Liver (tissue), 9 donors: ENCODE data around the gene COL17A1. TPM values are rescaled to one million over a fixed set of nuclear protein-coding genes. Genes with fewer than 3 reads are reported as not detected.

Experiments used
- DNase-seq: peaks from one replicate; pipeline ENCODE4 v3.0.0-alpha.2; 2017; ENCODE audit warnings: low spot score
- H3K27ac ChIP-seq, 2 donors: one replicate each; pipeline ENCODE4 v1.7.0; 2013; ENCODE audit warnings: inconsistent platforms in 2 of 2, low read length in 2 of 2, control low read depth in 1 of 2, low read depth in 1 of 2, mild to moderate bottlenecking in 1 of 2
- H3K27me3 ChIP-seq, 4 donors: one replicate each; pipeline versions ENCODE4 v1.6.1 to v1.7.0; 2013; ENCODE audit warnings: low read length in 3 of 4, inconsistent platforms in 1 of 4, mild to moderate bottlenecking in 1 of 4, moderate library complexity in 1 of 4; ENCODE audit not compliant: control insufficient read depth in 4 of 4, insufficient read depth in 4 of 4
- H3K36me3 ChIP-seq, 4 donors: one replicate each; pipeline versions ENCODE4 v1.6.1 to v1.7.0; 2013; ENCODE audit warnings: low read length in 3 of 4, mild to moderate bottlenecking in 3 of 4, low read depth in 1 of 4, moderate library complexity in 1 of 4; ENCODE audit not compliant: control insufficient read depth in 4 of 4, insufficient read depth in 3 of 4
- H3K4me1 ChIP-seq, 4 donors: one replicate each; pipeline versions ENCODE4 v1.6.1 to v1.7.0; 2013; ENCODE audit warnings: low read length in 3 of 4, mild to moderate bottlenecking in 3 of 4, moderate library complexity in 1 of 4; ENCODE audit not compliant: control insufficient read depth in 4 of 4, insufficient read depth in 4 of 4
- H3K4me3 ChIP-seq, 3 donors: one replicate each; pipeline versions ENCODE4 v1.6.1 to v1.7.0; 2013; ENCODE audit warnings: low read length in 3 of 3, control low read depth in 1 of 3, low read depth in 1 of 3, mild to moderate bottlenecking in 1 of 3
- H3K9ac ChIP-seq, 2 donors: one replicate each; pipeline ENCODE4 v1.7.0; 2013; ENCODE audit warnings: low read length in 2 of 2, mild to moderate bottlenecking in 2 of 2, moderate library complexity in 2 of 2, control low read depth in 1 of 2, low read depth in 1 of 2
- H3K9me3 ChIP-seq, 4 donors: one replicate each; pipeline versions ENCODE4 v1.6.1 to v1.7.0; 2013; ENCODE audit warnings: low read length in 3 of 4; ENCODE audit not compliant: control insufficient read depth in 4 of 4
- CTCF ChIP-seq: fragments of 150-350 bp; IDR thresholded peaks from 2 replicates; pipeline ENCODE4 v1.5.1; 2017; ENCODE audit warnings: improper control_type of control experiment, low read depth, low read length; ENCODE audit not compliant: missing input control
- FOXA1 ChIP-seq: IDR thresholded peaks from 2 replicates; pipeline ENCODE4 v1.6.1; 2016; ENCODE audit warnings: antibody characterized with exemption
- FOXA2 ChIP-seq: IDR thresholded peaks from 2 replicates; pipeline ENCODE4 v1.6.1; 2016; ENCODE audit warnings: antibody characterized with exemption
- GABPA ChIP-seq, 2 donors: IDR thresholded peaks in 1 of 2; conservative IDR thresholded peaks in 1 of 2; 2 replicates each; pipeline ENCODE4 v1.6.1; 2016; ENCODE audit warnings: antibody characterized with exemption in 2 of 2, mild to moderate bottlenecking in 1 of 2, moderate library complexity in 1 of 2
- HNF4A ChIP-seq, 2 donors: conservative IDR thresholded peaks; 2 replicates each; pipeline ENCODE4 v1.6.1; 2016; ENCODE audit warnings: antibody characterized with exemption in 2 of 2, mild to moderate bottlenecking in 2 of 2
- HNF4G ChIP-seq: IDR thresholded peaks from 2 replicates; pipeline ENCODE4 v1.6.1; 2016; ENCODE audit warnings: antibody characterized with exemption
- JUND ChIP-seq, 2 donors: IDR thresholded peaks; 2 replicates each; pipeline ENCODE4 v1.6.1; 2016; ENCODE audit warnings: antibody characterized with exemption in 2 of 2
- NR2F2 ChIP-seq: IDR thresholded peaks from 2 replicates; pipeline ENCODE4 v1.6.1; 2016; ENCODE audit warnings: antibody characterized with exemption
- REST ChIP-seq: IDR thresholded peaks from 2 replicates; pipeline ENCODE4 v1.6.1; 2016; ENCODE audit warnings: antibody characterized with exemption, mild to moderate bottlenecking
- RXRA ChIP-seq, 2 donors: IDR thresholded peaks; 2 replicates each; pipeline ENCODE4 v1.6.1; 2017 to 2018; ENCODE audit warnings: antibody characterized with exemption in 2 of 2, mild to moderate bottlenecking in 1 of 2
- SP1 ChIP-seq: IDR thresholded peaks from 2 replicates; pipeline ENCODE4 v1.6.1; 2018; ENCODE audit warnings: antibody characterized with exemption, mild to moderate bottlenecking
- TAF1 ChIP-seq: conservative IDR thresholded peaks from 2 replicates; pipeline ENCODE4 v1.6.1; 2016; ENCODE audit warnings: antibody characterized with exemption, mild to moderate bottlenecking
- YY1 ChIP-seq: IDR thresholded peaks from 2 replicates; pipeline ENCODE4 v1.6.1; 2016; ENCODE audit warnings: antibody characterized with exemption, mild to moderate bottlenecking
- WGBS: extraction: QIAGEN DNeasy Blood & Tissue Kit; methylation state at CpG from one replicate; pipeline ENCODE4 v1.1.7; 2013; 5-methylcytosine and 5-hydroxymethylcytosine counted together
- polyA plus RNA-seq, 2 donors: library from polyadenylated mRNA; stranded (reverse) in 1 of 2; unstranded in 1 of 2; fragments of 200-250 nt in 1 of 2; fragments of >200 nt in 1 of 2; fragmentation: Nextera tagmentation in 1 of 2; extraction: Ambion mirVana in 1 of 2; gene quantifications; one replicate each; pipeline versions ENCODE4 v1.2.1 to v1.2.3, GENCODE V29; 2013 to 2015
- total RNA-seq, 2 donors: library from RNA; depleted of rRNA; stranded (reverse); fragments of >200 nt; gene quantifications; one replicate each; pipeline ENCODE4 v1.2.3, GENCODE V29; 2014
- TF ChIP-seq, protein P1 (sequence below): IDR thresholded peaks from 2 replicates; pipeline ENCODE4 v1.6.1; 2016; ENCODE audit warnings: antibody characterized with exemption
- TF ChIP-seq, protein P2 (sequence below): IDR thresholded peaks from 2 replicates; pipeline ENCODE4 v1.6.1; 2016; ENCODE audit warnings: antibody characterized with exemption
- donor health status: healthy.
- donor health status: healthy.
- donor health status: healthy.
- donor health status: healthy.
- donor health status: healthy.

The COL17A1 gene
- total and polyA plus RNA-seq, 4 donors, result 0.05 to 1.7 TPM; not detected in 2

- no peak for DNase-seq
- no peaks in the 10 kb centered on the region for H3K27me3 ChIP-seq
- no peak for TF ChIP-seq HNF4G
- no peak overlapping the region for H3K9ac ChIP-seq
- no peaks in the 10 kb centered on the region for H3K9me3 ChIP-seq
- H3K36me3 ChIP-seq, result no peaks in the 10 kb centered on the region
- H3K4me1 ChIP-seq, result peaks cover 0 to 23% (median 17%) of the 10 kb centered on the region in 4 donors
- no peak overlapping the region for H3K27ac ChIP-seq
- no peak overlapping the region for H3K4me3 ChIP-seq
- WGBS, result 77% methylated on average over 1 of the region's 1 CpG
These were observed 16.2 kb upstream of the COL17A1 start for GRCh38 chr10:104101902-104102301.

GRCh38 chr10:104100795-104101194 is 15.1 kb upstream of the COL17A1 start:
- 0% methylated on average over 1 of the region's 1 CpG for WGBS
- no peak overlapping the region for H3K9ac ChIP-seq
- no peak overlapping the region for H3K4me3 ChIP-seq
- H3K27ac ChIP-seq, result no peak overlapping the region
- no peaks in the 10 kb centered on the region for H3K36me3 ChIP-seq
- no peaks in the 10 kb centered on the region for H3K27me3 ChIP-seq
- no peaks in the 10 kb centered on the region for H3K9me3 ChIP-seq
- TF ChIP-seq HNF4A (conservative IDR thresholded peaks at IDR 0.05) (peak; percentile 5 to 41), JUND (IDR thresholded peaks at IDR 0.05) (no peak), TAF1 (no peak), FOXA1 (no peak), NR2F2 (no peak), GABPA (IDR thresholded peaks at IDR 0.05 in 1 of 2, conservative IDR thresholded peaks at IDR 0.05 in 1 of 2) (no peak), YY1 (peak; percentile 43), SP1 (no peak), RXRA (IDR thresholded peaks at IDR 0.05) (peak in 1 of 2 donors; percentile 38), CTCF (no peak), FOXA2 (peak; percentile 19), REST (peak; percentile 28)
- TF ChIP-seq, protein P1, sequence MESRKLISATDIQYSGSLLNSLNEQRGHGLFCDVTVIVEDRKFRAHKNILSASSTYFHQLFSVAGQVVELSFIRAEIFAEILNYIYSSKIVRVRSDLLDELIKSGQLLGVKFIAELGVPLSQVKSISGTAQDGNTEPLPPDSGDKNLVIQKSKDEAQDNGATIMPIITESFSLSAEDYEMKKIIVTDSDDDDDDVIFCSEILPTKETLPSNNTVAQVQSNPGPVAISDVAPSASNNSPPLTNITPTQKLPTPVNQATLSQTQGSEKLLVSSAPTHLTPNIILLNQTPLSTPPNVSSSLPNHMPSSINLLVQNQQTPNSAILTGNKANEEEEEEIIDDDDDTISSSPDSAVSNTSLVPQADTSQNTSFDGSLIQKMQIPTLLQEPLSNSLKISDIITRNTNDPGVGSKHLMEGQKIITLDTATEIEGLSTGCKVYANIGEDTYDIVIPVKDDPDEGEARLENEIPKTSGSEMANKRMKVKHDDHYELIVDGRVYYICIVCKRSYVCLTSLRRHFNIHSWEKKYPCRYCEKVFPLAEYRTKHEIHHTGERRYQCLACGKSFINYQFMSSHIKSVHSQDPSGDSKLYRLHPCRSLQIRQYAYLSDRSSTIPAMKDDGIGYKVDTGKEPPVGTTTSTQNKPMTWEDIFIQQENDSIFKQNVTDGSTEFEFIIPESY, result no peak
- TF ChIP-seq, protein P2, sequence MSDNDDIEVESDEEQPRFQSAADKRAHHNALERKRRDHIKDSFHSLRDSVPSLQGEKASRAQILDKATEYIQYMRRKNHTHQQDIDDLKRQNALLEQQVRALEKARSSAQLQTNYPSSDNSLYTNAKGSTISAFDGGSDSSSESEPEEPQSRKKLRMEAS, result no peak
- H3K4me1 ChIP-seq, result peaks cover 0 to 25% (median 21%) of the 10 kb centered on the region in 4 donors
- no peak for DNase-seq
